HG02852 (cell line): ENCODE results near the gene MRPS23.

Experiments
- ATAC-seq: cut with Tn5 transposase; IDR thresholded peaks from one replicate; pipeline ENCODE4 v1.9.1; 2021; ENCODE audit warnings: mild to moderate bottlenecking, moderate library complexity; ENCODE audit not compliant: unreplicated experiment

Gene MRPS23

GRCh38 chr17:57838857-57839570, 10.8 kb downstream of the MRPS23 start:
- ATAC-seq, result no peak

DNA sequence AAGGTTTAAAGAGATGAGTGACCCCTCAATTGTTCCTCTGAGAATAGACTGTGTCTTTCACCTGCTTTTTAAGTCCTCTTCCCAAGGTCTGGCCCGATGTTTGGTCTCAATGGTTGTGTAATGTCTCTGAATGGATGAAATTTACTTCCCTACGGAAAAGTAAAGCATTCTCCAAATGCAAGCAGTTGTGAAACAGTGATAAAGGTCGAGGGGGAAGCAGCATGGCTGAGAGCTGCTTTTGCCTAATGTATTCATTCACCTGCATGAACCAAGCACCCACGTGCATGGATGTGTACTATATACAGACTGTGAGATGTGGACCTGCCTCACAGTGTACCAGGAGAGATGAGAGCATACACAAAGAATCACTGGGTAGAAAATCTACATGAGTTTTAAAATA, 11.4 kb downstream of the MRPS23 start:
- ATAC-seq, result no peak

DNA sequence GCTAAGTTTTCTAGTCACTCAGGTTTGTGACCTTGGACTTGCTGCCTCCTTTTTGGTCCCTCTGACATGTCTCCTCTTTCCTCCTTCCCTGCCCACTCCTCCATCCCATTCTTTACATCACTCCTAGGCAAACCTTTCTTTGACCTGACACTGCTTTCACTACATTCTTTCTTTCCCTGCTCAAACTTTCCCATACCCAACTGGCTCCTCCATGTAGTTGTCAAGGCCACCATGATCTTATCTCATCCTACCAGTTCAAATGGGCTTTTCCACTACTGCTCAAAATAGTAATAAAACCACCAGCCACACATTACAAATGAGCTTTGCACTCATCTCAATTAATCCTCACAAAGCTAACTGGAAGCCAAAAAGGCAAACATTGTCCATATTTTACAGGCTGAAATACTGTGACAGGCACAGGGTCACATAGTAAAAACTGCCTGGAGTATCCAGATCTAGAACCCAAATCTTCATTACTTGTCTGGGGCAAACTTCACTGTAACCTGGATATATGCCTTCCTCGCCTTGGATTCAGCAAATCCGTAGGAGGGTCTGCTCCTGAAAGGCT, 14.4 kb downstream of the MRPS23 start:
- ATAC-seq, result no peak

DNA sequence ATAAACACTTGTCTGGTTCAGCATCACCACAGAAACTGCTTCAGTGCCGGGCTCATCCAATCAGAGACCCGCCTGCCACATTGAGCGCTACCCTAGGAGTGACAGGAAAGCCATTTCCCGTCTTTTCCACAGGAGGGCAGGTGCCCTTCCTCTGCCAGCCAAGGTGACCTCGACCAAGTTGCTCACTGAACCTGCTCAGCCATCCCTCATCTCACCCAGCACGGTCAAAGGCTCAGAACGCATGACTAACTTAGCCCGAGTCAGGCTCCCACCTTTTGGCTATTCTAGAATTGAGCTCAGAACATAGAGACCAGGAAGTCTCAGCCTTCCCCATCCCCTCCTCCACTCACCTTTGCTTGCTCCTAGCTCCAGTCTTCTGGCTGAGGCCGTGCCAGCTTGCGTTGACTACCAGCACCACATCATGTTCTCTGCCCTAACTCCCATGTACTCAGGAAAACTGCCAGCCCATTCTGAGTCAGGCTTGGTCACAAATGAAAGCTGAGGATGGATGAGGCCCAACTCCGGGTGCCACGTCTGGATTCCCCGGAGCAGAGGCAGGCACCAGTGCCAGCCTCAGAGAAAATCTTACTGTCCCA, 15.6 kb downstream of the MRPS23 start:
- ATAC-seq, result no peak

GRCh38 chr17:57833179-57833939, 16.5 kb downstream of the MRPS23 start:
- peak; percentile 52 for ATAC-seq

DNA sequence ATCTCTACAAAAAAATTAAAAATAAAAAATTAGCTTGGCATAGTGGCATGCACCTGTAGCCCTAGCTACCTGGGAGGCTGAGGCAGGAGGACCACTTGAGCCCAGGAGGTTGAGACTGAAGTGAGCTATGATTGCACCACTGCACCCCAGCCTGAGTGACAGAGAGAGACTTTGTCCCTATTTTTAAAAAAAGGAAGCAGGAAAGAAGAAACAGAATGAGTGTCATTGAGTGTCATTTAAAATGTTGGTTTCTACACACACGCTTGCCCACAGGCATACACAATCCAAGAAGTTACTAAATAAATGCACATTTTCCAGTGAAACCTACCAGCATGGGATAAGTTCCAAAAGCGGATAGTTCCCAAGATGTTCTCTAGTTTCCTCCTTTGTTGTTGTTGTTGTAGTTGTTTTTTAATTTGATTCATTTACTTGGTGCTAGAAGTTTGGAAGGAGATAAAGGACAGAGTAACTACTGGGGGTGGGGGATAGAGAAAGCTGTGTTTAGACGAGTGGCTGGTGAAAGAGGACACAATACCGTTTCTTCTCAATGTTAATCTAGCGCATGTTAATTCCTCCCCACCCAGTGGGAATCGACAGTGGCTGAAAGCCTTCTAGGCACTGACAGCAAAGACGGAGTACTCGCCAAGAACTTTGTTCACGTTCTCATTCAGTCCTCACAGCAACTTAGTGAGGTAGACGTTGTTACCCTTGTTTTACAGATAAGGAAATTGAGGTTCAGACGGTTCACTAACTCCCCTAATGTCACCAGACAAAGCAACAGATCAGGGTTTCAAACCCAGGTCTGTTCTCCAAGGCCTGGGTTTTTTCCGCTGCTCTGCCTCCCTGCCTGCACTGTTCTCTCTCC, 17.3 kb downstream of the MRPS23 start:
- no peak for ATAC-seq

- no peak for ATAC-seq
These were observed 19.0 kb downstream of the MRPS23 start for GRCh38 chr17:57830880-57831279.

DNA sequence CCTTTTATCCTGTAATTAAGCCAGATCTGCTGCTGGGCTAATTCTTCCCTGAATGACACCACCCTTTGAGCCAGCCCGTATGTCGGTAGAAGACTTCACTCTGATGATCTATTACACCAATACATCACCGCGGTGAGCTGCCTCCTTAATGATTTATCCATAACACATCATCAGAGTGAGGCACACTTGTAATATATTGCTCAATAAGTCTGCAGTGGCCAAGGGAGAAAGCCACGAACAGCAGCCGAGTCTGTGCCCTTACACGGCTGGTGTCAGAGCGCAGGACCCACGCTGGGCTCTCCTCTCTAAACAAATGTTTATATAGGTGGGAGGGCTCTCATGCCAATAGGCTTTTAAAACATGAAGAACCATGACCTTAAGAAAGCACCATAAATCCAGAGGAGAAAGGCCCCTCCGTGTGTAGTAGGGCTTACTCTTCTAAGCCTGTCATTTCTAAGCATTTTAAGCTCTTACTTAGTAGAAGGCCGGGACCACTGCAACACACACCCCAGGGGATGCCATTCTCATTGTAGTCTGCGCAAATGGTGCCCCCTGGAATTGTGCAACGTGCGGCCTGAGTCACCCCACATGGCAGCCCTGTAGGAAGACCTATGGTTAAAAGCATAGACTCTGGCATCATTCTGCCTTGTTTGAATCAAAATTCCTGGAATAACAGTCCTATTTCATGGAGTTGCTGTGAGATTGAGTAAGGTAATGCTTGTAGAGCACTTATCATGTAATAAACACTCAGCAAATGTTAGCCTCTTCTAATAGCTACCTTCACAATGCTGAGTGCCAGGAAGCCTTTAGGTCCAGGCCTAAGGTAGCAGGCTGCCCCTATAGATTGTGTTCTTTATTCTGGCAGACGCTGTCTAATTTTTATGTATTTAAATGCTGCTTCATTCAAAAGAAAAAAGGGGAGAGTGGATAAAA, 26.1 kb downstream of the MRPS23 start:
- ATAC-seq, result no peak

GRCh38 chr17:57819867-57820266, 30.0 kb downstream of the MRPS23 start:
- no peak for ATAC-seq

DNA sequence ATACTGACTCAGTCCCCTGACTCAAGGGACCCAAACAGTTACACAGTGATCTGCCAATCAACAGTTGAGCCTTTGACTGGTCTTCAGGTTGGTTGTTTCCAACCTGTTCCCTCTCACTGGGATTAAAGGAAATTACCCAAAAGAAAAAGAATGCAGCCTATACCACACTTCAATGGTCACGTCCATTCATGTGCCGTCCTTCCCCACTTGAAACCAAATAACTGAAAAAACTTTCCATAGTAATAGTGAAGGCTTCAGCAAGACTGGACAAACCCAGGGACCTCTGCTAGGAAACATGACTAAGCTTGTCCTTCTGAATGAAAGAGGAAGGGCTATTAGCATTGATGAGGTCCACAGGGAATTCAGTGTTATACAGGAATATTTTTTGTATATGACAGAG, 30.6 kb downstream of the MRPS23 start:
- no peak for ATAC-seq

GRCh38 chr17:57818066-57818465, 31.8 kb downstream of the MRPS23 start:
- no peak for ATAC-seq

GRCh38 chr17:57817299-57817698, 32.5 kb downstream of the MRPS23 start:
- ATAC-seq, result no peak

DNA sequence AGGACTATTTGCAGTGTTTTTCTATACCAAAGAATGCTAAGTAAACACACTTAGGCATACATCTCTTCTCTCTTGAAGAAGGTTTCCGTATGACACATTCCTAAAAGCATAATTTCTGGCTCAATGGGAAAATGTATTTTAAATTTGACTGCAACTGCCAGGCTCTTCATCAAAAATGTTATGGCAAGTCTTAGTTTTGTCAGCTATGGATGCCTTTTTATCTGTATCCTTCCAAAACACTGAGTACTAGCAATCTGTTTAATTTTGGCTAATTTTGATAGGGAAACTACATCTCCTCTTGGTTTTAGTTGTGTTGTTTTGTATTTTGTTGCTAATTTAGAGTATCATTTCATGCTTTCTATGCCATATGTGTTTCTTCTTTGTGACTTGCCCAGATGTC, 35.4 kb downstream of the MRPS23 start:
- ATAC-seq, result no peak

GRCh38 chr17:57811638-57812280, 38.1 kb downstream of the MRPS23 start:
- no peak for ATAC-seq

DNA sequence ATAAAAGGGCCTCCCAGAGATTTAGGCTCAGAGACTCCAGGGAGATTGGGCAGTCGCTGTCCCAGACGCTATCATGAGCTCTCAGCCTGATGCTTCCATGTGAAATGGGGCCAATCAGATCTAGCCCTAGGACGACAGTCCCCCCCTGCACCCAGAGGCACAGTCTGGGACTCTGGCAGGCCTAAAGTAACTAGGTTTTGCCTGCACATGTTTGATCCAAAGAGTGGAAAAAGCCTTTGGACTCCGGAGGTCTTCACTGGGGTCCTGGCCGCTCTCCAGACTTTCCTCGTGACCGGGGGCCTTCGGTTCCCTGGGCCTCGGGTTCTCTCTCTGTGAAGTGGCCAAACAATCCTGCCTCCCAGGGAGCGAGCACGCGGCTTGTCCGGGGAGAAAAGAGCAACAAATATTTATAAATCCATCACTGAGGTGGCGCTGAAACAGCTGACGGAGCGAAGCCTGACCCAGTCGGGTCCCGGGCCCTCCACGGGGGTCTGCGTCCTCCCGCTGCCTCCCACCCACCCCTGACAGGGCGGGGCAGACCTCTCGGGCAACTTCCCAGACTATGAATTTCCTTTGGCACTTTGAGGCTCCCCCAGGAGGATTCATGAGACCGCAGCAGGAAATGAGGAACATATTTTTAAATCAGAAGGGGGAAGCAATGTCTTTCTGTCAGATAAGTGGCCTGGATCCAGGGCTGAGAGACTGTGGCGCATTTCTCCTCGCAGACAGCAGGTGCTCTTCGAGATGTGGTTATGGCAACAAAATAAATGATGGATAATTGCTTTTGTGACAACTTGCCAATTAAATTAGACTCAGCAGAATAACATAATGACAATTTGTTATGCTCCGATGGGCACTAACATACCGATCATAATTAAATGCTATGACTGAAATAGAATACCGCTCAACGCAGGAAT, 38.9 kb downstream of the MRPS23 start:
- ATAC-seq, result no peak

GRCh38 chr17:57809879-57810278, 40.0 kb downstream of the MRPS23 start:
- no peak for ATAC-seq

- ATAC-seq, result no peak
These were observed 41.0 kb downstream of the MRPS23 start for GRCh38 chr17:57808882-57809281.

DNA sequence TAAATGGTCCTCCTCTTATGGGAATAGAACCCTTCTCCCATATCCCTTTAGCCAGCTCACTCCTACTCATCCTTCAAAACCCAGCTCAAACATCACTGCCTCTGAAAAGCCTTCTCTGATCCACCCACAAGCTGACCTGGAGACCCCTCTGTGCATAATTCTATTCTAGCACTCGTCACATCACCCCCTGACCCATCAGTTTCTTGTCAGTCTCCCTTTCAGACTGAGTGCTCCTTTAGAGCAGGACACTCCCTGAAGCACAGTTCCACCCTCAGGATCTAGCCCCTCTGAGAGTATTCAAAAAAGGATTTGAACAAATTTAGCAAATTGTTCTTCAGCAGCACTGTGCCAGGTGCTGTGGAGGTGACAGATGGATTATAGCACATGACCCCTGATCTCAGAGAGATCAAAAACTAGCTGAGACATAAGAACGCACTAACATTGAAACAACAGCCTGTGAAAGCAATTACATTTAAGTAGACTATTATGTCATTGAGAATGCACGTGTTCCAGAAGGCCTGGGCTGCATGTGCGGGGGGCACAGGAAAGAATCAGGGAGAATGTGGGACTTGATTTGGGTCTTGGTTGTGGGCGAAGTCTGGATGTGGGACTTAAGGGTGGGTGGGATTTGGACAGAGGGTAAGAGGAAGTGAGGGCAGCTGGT, 43.5 kb downstream of the MRPS23 start:
- ATAC-seq, result no peak
